HepG2 (cell line): Measurements from ENCODE around the gene CBX2. TPM values are rescaled to one million over a fixed set of nuclear protein-coding genes. Genes with fewer than 3 reads are reported as not detected.

Source experiments
- CEBPG ChIP-seq: IDR thresholded peaks from 2 replicates; pipeline ENCODE4 v1.6.1; 2016
- CENPX ChIP-seq: sonication (generic); formaldehyde crosslinking; IDR thresholded peaks from 2 replicates; pipeline ENCODE4 v1.9.0; 2021; ENCODE audit warnings: mild to moderate bottlenecking, missing genetic modification reagents, moderate library complexity
- HNRNPK ChIP-seq: fragments of 200-400 bp; formaldehyde crosslinking; IDR thresholded peaks from 2 replicates; pipeline ENCODE4 v1.6.1; 2018; ENCODE audit warnings: low read length, low read depth, moderate library complexity, mild to moderate bottlenecking; ENCODE audit not compliant: poor library complexity, severe bottlenecking
- HNRNPL ChIP-seq: fragments of 200-400 bp; formaldehyde crosslinking; IDR thresholded peaks from 2 replicates; pipeline ENCODE4 v1.6.1; 2017; ENCODE audit warnings: mild to moderate bottlenecking, low read depth, low read length
- LCORL ChIP-seq, 2 experiments: fragments of 450-650 bp in 1 of 2; sonication (generic) in 1 of 2; formaldehyde crosslinking in 1 of 2; IDR thresholded peaks; 2 replicates each; pipeline versions ENCODE4 v1.5.0 to v1.6.1; 2017 to 2020; ENCODE audit warnings: antibody characterized with exemption in 1 of 2, missing genetic modification reagents in 1 of 2
- MAFF ChIP-seq: IDR thresholded peaks from 2 replicates; pipeline ENCODE4 v1.6.1; 2011; ENCODE audit warnings: low read depth, low read length, improper control_type of control experiment
- NAIF1 ChIP-seq: sonication (generic); formaldehyde crosslinking; IDR thresholded peaks from 2 replicates; pipeline ENCODE4 v1.5.0; 2020; ENCODE audit warnings: mild to moderate bottlenecking, missing genetic modification reagents, borderline replicate concordance
- RARA ChIP-seq: IDR thresholded peaks from 2 replicates; pipeline ENCODE4 v1.6.1; 2016; ENCODE audit warnings: missing genetic modification reagents, missing compliant biosample characterization
- RBFOX2 ChIP-seq: fragments of 200-400 bp; formaldehyde crosslinking; IDR thresholded peaks from 2 replicates; pipeline ENCODE4 v1.6.1; 2017; ENCODE audit warnings: low read depth, mild to moderate bottlenecking, low read length
- ZFAT ChIP-seq: sonication (generic); formaldehyde crosslinking; conservative IDR thresholded peaks from 2 replicates; pipeline ENCODE4 v1.8.1; 2023; ENCODE audit warnings: missing genetic modification reagents, inconsistent platforms
- ZKSCAN5 ChIP-seq: sonication (generic); formaldehyde crosslinking; IDR thresholded peaks from 2 replicates; pipeline ENCODE4 v1.5.1; 2020; ENCODE audit warnings: mild to moderate bottlenecking, missing genetic modification reagents
- ZNF235 ChIP-seq: sonication (generic); formaldehyde crosslinking; IDR thresholded peaks from 2 replicates; pipeline ENCODE4 v1.8.1; 2023; ENCODE audit warnings: mild to moderate bottlenecking, missing genetic modification reagents, borderline replicate concordance
- ZNF629 ChIP-seq: sonication (generic); formaldehyde crosslinking; conservative IDR thresholded peaks from 2 replicates; pipeline ENCODE4 v1.5.0; 2020; ENCODE audit warnings: missing genetic modification reagents
- polyA plus RNA-seq, 8 experiments: library from polyadenylated mRNA; depleted of rRNA in 3 of 8; stranded (reverse) in 7 of 8; unstranded in 1 of 8; fragments of >200 nt; fragmentation: Illumina TruSeq in 4 of 8; extraction: Trizol in 4 of 8; gene quantifications; 2 replicates each; pipeline versions ENCODE4 v1.2.1 to v1.2.3, GENCODE V29; 2011 to 2016; ENCODE audit warnings: low read depth in 4 of 8, missing spikeins in 1 of 8, mixed read lengths in 1 of 8; ENCODE audit not compliant: insufficient read depth in 1 of 8
- total RNA-seq, 5 experiments: library from RNA; depleted of rRNA; stranded (reverse); fragments of >200 nt; fragmentation: Illumina TruSeq; extraction: Trizol; gene quantifications; 2 replicates each; pipeline ENCODE4 v1.2.3, GENCODE V29; 2016; ENCODE audit warnings: low read depth in 1 of 5
- TF ChIP-seq, protein P1 (sequence below): sonication (generic); formaldehyde crosslinking; IDR thresholded peaks from 2 replicates; pipeline ENCODE4 v1.8.0; 2022; ENCODE audit warnings: mild to moderate bottlenecking, missing genetic modification reagents
- TF ChIP-seq, protein P2 (sequence below): sonication (generic); formaldehyde crosslinking; IDR thresholded peaks from 2 replicates; pipeline ENCODE4 v1.4.0; 2020; ENCODE audit warnings: missing genetic modification reagents
- TF ChIP-seq, protein P3 (sequence below): fragments of 450-650 bp; IDR thresholded peaks from 2 replicates; pipeline ENCODE4 v1.6.1; 2017; ENCODE audit warnings: mild to moderate bottlenecking

Gene CBX2
- total and polyA plus RNA-seq, 2 of the 13 experiments (the other 11 are each of a cell fraction or from before 2014, with no cell fraction given), result 14.5 to 31.1 TPM

DNA sequence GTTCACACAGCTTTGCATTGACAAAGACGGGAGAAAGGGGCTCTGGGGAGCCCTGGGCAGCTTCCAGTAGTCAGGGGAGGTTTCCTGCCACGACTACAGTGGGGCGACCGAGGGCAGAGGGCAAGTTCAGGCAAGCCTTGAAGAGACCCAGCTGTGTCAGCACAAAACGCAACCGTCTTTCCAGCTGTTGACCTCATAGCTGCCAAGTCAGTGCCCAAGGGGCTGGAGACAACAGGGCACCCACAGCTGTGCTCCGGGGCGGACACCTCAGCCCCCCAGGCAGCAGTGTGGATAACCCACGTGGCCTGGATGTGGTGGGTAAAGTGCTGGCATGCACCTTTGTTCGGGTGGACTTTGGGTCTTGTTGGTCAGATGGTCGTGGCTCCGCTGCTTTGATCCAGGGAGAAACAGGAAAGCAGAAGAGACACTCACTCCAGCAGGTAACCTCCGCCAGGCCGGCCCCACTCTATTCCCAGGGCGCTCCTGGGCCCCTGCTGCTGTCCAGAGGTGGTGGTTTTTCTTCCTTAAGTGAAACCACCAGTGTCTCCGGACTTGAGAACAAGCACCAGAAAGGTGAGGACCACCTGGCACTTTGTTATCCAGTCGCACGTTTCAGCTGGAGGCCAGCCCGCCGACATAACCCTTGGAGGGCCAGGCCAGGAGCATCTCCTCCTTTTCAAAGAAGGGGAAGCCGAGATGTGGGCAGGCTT lies 17.6 kb upstream of the CBX2 start (continued):
- TF ChIP-seq, protein P1, sequence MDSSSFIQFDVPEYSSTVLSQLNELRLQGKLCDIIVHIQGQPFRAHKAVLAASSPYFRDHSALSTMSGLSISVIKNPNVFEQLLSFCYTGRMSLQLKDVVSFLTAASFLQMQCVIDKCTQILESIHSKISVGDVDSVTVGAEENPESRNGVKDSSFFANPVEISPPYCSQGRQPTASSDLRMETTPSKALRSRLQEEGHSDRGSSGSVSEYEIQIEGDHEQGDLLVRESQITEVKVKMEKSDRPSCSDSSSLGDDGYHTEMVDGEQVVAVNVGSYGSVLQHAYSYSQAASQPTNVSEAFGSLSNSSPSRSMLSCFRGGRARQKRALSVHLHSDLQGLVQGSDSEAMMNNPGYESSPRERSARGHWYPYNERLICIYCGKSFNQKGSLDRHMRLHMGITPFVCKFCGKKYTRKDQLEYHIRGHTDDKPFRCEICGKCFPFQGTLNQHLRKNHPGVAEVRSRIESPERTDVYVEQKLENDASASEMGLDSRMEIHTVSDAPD (CRISPR knock-in tag), result 0 out of 2 replicates have a peak, but pooled peaks have one; percentile 42
- TF ChIP-seq RARA, result peak; percentile 87
- TF ChIP-seq MAFF, result peak; percentile 76
- TF ChIP-seq HNRNPK, result no peak
- TF ChIP-seq, protein P2, sequence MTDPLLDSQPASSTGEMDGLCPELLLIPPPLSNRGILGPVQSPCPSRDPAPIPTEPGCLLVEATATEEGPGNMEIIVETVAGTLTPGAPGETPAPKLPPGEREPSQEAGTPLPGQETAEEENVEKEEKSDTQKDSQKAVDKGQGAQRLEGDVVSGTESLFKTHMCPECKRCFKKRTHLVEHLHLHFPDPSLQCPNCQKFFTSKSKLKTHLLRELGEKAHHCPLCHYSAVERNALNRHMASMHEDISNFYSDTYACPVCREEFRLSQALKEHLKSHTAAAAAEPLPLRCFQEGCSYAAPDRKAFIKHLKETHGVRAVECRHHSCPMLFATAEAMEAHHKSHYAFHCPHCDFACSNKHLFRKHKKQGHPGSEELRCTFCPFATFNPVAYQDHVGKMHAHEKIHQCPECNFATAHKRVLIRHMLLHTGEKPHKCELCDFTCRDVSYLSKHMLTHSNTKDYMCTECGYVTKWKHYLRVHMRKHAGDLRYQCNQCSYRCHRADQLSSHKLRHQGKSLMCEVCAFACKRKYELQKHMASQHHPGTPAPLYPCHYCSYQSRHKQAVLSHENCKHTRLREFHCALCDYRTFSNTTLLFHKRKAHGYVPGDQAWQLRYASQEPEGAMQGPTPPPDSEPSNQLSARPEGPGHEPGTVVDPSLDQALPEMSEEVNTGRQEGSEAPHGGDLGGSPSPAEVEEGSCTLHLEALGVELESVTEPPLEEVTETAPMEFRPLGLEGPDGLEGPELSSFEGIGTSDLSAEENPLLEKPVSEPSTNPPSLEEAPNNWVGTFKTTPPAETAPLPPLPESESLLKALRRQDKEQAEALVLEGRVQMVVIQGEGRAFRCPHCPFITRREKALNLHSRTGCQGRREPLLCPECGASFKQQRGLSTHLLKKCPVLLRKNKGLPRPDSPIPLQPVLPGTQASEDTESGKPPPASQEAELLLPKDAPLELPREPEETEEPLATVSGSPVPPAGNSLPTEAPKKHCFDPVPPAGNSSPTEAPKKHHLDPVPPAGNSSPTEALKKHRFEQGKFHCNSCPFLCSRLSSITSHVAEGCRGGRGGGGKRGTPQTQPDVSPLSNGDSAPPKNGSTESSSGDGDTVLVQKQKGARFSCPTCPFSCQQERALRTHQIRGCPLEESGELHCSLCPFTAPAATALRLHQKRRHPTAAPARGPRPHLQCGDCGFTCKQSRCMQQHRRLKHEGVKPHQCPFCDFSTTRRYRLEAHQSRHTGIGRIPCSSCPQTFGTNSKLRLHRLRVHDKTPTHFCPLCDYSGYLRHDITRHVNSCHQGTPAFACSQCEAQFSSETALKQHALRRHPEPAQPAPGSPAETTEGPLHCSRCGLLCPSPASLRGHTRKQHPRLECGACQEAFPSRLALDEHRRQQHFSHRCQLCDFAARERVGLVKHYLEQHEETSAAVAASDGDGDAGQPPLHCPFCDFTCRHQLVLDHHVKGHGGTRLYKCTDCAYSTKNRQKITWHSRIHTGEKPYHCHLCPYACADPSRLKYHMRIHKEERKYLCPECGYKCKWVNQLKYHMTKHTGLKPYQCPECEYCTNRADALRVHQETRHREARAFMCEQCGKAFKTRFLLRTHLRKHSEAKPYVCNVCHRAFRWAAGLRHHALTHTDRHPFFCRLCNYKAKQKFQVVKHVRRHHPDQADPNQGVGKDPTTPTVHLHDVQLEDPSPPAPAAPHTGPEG, result no peak
- TF ChIP-seq ZFAT (CRISPR knock-in tag), result no peak
- TF ChIP-seq RBFOX2, result peak; percentile 53; the same call in 1 of the 2 replicates
- no peak for TF ChIP-seq LCORL (IDR thresholded peaks at IDR 0.05)
- TF ChIP-seq LCORL (CRISPR knock-in tag; IDR thresholded peaks at IDR 0.05), result peak; percentile 94
- peak; percentile 98 for TF ChIP-seq HNRNPL
- no peak for TF ChIP-seq ZNF235 (CRISPR knock-in tag)
- peak; percentile 47; the same call in 1 of the 2 replicates for TF ChIP-seq CEBPG
- TF ChIP-seq ZKSCAN5 (CRISPR knock-in tag), result peak; percentile 15; the same call in 1 of the 2 replicates
- no peak for TF ChIP-seq CENPX (CRISPR knock-in tag)
- TF ChIP-seq, protein P3, sequence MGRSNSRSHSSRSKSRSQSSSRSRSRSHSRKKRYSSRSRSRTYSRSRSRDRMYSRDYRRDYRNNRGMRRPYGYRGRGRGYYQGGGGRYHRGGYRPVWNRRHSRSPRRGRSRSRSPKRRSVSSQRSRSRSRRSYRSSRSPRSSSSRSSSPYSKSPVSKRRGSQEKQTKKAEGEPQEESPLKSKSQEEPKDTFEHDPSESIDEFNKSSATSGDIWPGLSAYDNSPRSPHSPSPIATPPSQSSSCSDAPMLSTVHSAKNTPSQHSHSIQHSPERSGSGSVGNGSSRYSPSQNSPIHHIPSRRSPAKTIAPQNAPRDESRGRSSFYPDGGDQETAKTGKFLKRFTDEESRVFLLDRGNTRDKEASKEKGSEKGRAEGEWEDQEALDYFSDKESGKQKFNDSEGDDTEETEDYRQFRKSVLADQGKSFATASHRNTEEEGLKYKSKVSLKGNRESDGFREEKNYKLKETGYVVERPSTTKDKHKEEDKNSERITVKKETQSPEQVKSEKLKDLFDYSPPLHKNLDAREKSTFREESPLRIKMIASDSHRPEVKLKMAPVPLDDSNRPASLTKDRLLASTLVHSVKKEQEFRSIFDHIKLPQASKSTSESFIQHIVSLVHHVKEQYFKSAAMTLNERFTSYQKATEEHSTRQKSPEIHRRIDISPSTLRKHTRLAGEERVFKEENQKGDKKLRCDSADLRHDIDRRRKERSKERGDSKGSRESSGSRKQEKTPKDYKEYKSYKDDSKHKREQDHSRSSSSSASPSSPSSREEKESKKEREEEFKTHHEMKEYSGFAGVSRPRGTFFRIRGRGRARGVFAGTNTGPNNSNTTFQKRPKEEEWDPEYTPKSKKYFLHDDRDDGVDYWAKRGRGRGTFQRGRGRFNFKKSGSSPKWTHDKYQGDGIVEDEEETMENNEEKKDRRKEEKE, result no peak
- TF ChIP-seq NAIF1 (CRISPR knock-in tag), result peak; percentile 89
- TF ChIP-seq ZNF629, result peak; percentile 59; the same call in 1 of the 2 replicates
